ENCODE data around the gene A3GALT2. TPM values are rescaled to one million over a fixed set of nuclear protein-coding genes. Genes with fewer than 3 reads are reported as not detected.

A3GALT2 gene
- total and polyA plus RNA-seq, 9 of the 15 experiments (the other 6 are each of a cell fraction or from before 2014, with no cell fraction given) = not detected

- TF ChIP-seq CBX1 (IDR thresholded peaks at IDR 0.05; ENCODE audit: low read depth) (no peak), FOXJ3 (CRISPR knock-in tag; IDR thresholded peaks at IDR 0.05) (no peak), ZNF780A (CRISPR knock-in tag; IDR thresholded peaks at IDR 0.05) (no peak)
Measured at GRCh38 chr1:33323663-33324477, 3.0 kb upstream of the A3GALT2 start (continued).

GRCh38 chr1:33322870-33323585, 2.1 kb upstream of the A3GALT2 start:
- H2AFZ ChIP-seq (ENCODE audit: low read depth, low read length) = no peak overlapping the region
- WGBS (ENCODE audit: insufficient coverage, low coverage, missing lambda C conversion rate) = 73% methylated on average over 10 of the region's 10 CpGs
- intact Hi-C loops (cut with micrococcal nuclease) = no loop called here
- H3K9me1 ChIP-seq (ENCODE audit: control insufficient read depth, insufficient read depth, low read length) = no peaks in the 10 kb centered on the region
- FAIRE-seq = no peak
- TF ChIP-seq POLR2B (IDR thresholded peaks at IDR 0.05; ENCODE audit: low read depth, partially characterized antibody) = peak; percentile 52
- TF ChIP-seq RFX7 (CRISPR knock-in tag; IDR thresholded peaks at IDR 0.05) = no peak
- no peak for TF ChIP-seq FOXK2 (conservative IDR thresholded peaks at IDR 0.05 in 1 of 2, IDR thresholded peaks at IDR 0.05 in 1 of 2; ENCODE audit: low read depth in 2 of 2)
- no peak for TF ChIP-seq CEBPB (tag; IDR thresholded peaks at IDR 0.05)
- peak; percentile 30; the same call in 1 of the 2 replicates for TF ChIP-seq SUPT5H (IDR thresholded peaks at IDR 0.05)
- no peak for ATAC-seq
- H3K4me3 ChIP-seq = no peak overlapping the region
- no peak overlapping the region for H3K9ac ChIP-seq (ENCODE audit: insufficient read depth in 1 of 2, low read depth in 2 of 2, low read length in 2 of 2)
- no peak overlapping the region for H3K27ac ChIP-seq (ENCODE audit: extremely low read depth, low read depth, low read length)
- H4K20me1 ChIP-seq (replicated peaks; ENCODE audit: control insufficient read depth, insufficient read depth, low read length) = peaks cover 12% of the 10 kb centered on the region; the same call in 1 of the 2 replicates
- in situ Hi-C loops (cut with MboI) = no loop called here
- DNase-seq (ENCODE audit: extremely low read depth in 1 of 4, low spot score in 3 of 4) = no peak
- H3K27me3 ChIP-seq (ENCODE audit: control insufficient read depth in 2 of 2, insufficient read depth in 2 of 2, low read length in 2 of 2) = peaks cover 14 to 28% of the 10 kb centered on the region in 2 experiments
- POLR2A ChIA-PET = interaction anchor here (1.0 to 1.2 kb wide), 4 partner anchors 8 to 17 kb away, joined by 3 to 5 read pairs (median 4); no protein-coding TSS in a partner anchor
- H3K4me2 ChIP-seq (ENCODE audit: insufficient read depth, low read length) = no peak overlapping the region
- no peaks in the 10 kb centered on the region for H3K9me3 ChIP-seq (replicated peaks; ENCODE audit: control insufficient read depth, insufficient read depth, low read depth, low read length)
- CTCF ChIA-PET (ENCODE audit: low intra/inter-chr PET ratio) = no interaction called here
- no TSS peak for BruUV-seq (replicated peaks)
- H3K79me2 ChIP-seq (ENCODE audit: control insufficient read depth, insufficient read depth, low read length) = no peaks in the 10 kb centered on the region
- H3K36me3 ChIP-seq (ENCODE audit: control insufficient read depth, insufficient read depth, low read length) = peaks cover 51% of the 10 kb centered on the region; the same call in 2 of the 3 replicates
- no peaks in the 10 kb centered on the region for H3K4me1 ChIP-seq (replicated peaks in 1 of 2; ENCODE audit: control insufficient read depth in 2 of 2, insufficient read depth in 2 of 2, low read length in 2 of 2)
